GM19328 (cell line): Measurements from ENCODE around the gene DOCK1.

Source experiments
- ATAC-seq: cut with Tn5 transposase; IDR thresholded peaks from one replicate; pipeline ENCODE4 v1.9.1; 2021; ENCODE audit warnings: mild to moderate bottlenecking, moderate library complexity; ENCODE audit not compliant: unreplicated experiment

DOCK1 gene

GRCh38 chr10:127196282-127197153 lies 291.3 kb downstream of the DOCK1 start, which contains the start of gene INSYN2A:
Gene INSYN2A, minus strand, starts transcription at chr10:127196591. Its CDS starts 20,196 bp downstream, at chr10:127176395.
- no peak for ATAC-seq

GRCh38 chr10:127197154-127197432 lies 291.9 kb downstream of the DOCK1 start:
- ATAC-seq, result no peak

GRCh38 chr10:127198307-127198706 lies 293.1 kb downstream of the DOCK1 start:
- ATAC-seq, result no peak

- no peak for ATAC-seq
Observed at GRCh38 chr10:127198721-127199120, 293.5 kb downstream of the DOCK1 start.

GRCh38 chr10:127200646-127201045 lies 295.4 kb downstream of the DOCK1 start:
- ATAC-seq, result no peak

GRCh38 chr10:127203067-127203466 lies 297.8 kb downstream of the DOCK1 start:
- no peak for ATAC-seq

GRCh38 chr10:127207081-127207480 lies 301.9 kb downstream of the DOCK1 start:
- no peak for ATAC-seq

GRCh38 chr10:127210936-127211466 lies 305.8 kb downstream of the DOCK1 start:
- ATAC-seq, result no peak

GRCh38 chr10:127215866-127216265 lies 310.6 kb downstream of the DOCK1 start:
- no peak for ATAC-seq

GRCh38 chr10:127216274-127216673 lies 311.0 kb downstream of the DOCK1 start:
- no peak for ATAC-seq

GRCh38 chr10:127216786-127217185 lies 311.6 kb downstream of the DOCK1 start:
- ATAC-seq, result no peak

GRCh38 chr10:127218658-127219057 lies 313.4 kb downstream of the DOCK1 start:
- no peak for ATAC-seq

GRCh38 chr10:127221281-127221680 lies 316.1 kb downstream of the DOCK1 start:
- no peak for ATAC-seq

- ATAC-seq, result no peak
Observed at GRCh38 chr10:127227027-127227426, 321.8 kb downstream of the DOCK1 start.

GRCh38 chr10:127227663-127228062 lies 322.4 kb downstream of the DOCK1 start:
- ATAC-seq, result no peak

GRCh38 chr10:127228195-127228787 lies 323.1 kb downstream of the DOCK1 start:
- no peak for ATAC-seq

GRCh38 chr10:127234306-127234800 lies 329.1 kb downstream of the DOCK1 start:
- no peak for ATAC-seq

- no peak for ATAC-seq
Observed at GRCh38 chr10:127236266-127236665, 331.0 kb downstream of the DOCK1 start.

- ATAC-seq, result no peak
Observed at GRCh38 chr10:127242914-127243313, 337.7 kb downstream of the DOCK1 start.

GRCh38 chr10:127243490-127244272 lies 338.5 kb downstream of the DOCK1 start:
- ATAC-seq, result no peak

- no peak for ATAC-seq
Observed at GRCh38 chr10:127245456-127245855, 340.2 kb downstream of the DOCK1 start.
